Rectal smooth muscle tissue (tissue), 1 donor: ENCODE measurements around the gene ESRRA.

Experiments used
- H3K27ac ChIP-seq: one replicate; pipeline ENCODE4 v1.7.0; 2013; ENCODE audit warnings: low read depth, low read length, inconsistent platforms
- H3K27me3 ChIP-seq: one replicate; pipeline ENCODE4 v1.7.0; 2013; ENCODE audit warnings: low read length; ENCODE audit not compliant: control insufficient read depth, insufficient read depth
- H3K36me3 ChIP-seq: one replicate; pipeline ENCODE4 v1.7.0; 2013; ENCODE audit warnings: low read length; ENCODE audit not compliant: control insufficient read depth, insufficient read depth
- H3K4me1 ChIP-seq: one replicate; pipeline ENCODE4 v1.7.0; 2013; ENCODE audit warnings: low read length; ENCODE audit not compliant: control insufficient read depth, insufficient read depth
- H3K4me3 ChIP-seq: one replicate; pipeline ENCODE4 v1.7.0; 2013; ENCODE audit warnings: low read length
- H3K9ac ChIP-seq: one replicate; pipeline ENCODE4 v1.7.0; 2013; ENCODE audit warnings: low read length

ESRRA gene

GRCh38 chr11:64281957-64282770 is 23.2 kb upstream of the ESRRA start:
- no peak overlapping the region for H3K27ac ChIP-seq
- no peaks in the 10 kb centered on the region for H3K36me3 ChIP-seq
- H3K4me1 ChIP-seq = peaks cover 13% of the 10 kb centered on the region
- H3K9ac ChIP-seq = no peak overlapping the region
- H3K27me3 ChIP-seq = no peaks in the 10 kb centered on the region
- H3K4me3 ChIP-seq = no peak overlapping the region

DNA sequence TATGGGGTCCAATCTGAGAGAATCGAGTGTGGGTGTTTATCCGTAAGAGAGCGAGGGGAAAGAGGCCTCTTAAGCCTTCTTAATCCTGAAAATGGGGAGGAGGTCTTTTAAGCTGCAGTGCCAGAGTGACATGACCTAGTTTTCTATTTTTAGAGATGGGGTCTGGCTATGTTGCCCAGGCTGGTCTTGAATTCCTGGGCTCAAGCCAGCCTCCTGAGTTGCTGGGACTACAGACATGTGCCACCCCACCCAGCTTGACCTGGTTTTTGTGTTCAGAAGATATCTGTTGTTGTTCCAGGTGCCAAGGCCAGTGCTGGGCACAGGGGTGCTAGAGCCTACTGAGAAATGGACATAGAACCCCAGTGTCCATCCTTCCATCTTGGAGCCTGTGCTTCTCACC is 22.2 kb upstream of the ESRRA start:
- H3K36me3 ChIP-seq = peaks cover under 1% of the 10 kb centered on the region
- H3K27me3 ChIP-seq = no peaks in the 10 kb centered on the region
- peaks cover 13% of the 10 kb centered on the region for H3K4me1 ChIP-seq
- no peak overlapping the region for H3K27ac ChIP-seq
- peak overlapping the region; percentile 40 for H3K4me3 ChIP-seq
- H3K9ac ChIP-seq = peak overlapping the region; percentile 2

DNA sequence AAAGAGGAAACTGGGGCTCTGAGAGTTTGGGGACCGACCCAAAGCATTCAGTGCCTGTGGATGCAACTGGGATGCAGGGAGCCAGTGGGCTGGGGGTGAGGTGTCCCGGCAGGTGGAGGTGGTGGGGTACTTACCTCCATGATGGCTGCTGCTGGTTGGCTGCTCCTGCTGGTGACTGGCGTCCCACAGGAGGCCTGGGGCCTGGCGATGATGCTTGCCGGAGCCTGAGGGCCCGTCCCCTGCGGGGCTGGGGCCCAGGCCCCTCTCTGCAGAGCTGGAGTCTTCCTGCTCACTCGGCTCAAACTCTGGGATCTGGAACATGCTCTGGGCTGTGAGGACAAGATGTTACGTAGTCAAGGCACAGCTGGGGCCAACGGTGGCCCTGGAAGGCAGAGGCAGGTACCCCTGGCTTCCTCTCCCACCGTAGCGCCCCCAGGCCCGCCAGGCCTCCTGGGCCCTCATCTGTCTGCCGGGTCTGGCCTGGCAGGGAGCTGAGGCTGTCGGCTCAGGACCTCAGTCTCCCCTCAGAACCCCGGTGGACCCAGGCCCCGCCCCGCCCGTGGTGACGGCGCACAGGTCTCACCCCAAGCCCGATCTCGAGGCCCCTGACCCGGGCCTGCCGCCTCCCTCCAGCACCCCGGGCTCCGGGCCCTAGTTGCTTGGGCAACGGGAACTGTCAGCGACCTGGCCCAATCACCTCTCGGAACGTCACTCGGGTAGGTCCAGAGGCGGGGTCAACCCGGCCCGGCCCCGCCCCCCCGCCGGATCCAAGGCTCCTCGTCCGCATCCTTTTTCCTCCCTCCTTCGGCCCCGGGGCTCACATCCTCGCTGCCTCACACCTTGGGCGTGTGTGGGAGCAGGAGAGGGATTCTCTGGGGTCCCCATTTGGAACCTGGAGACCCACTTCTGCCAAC is 21.0 kb upstream of the ESRRA start, which contains the start of gene BAD:
BAD (minus strand) TSS at position 618 of the 914 bp plus-strand sequence; CDS start at position 321, 297 bp downstream.
- Histone ChIP-seq H3K4me1 (peaks cover 13% of the 10 kb centered on the region), H3K36me3 (peaks cover 2% of the 10 kb centered on the region)

DNA sequence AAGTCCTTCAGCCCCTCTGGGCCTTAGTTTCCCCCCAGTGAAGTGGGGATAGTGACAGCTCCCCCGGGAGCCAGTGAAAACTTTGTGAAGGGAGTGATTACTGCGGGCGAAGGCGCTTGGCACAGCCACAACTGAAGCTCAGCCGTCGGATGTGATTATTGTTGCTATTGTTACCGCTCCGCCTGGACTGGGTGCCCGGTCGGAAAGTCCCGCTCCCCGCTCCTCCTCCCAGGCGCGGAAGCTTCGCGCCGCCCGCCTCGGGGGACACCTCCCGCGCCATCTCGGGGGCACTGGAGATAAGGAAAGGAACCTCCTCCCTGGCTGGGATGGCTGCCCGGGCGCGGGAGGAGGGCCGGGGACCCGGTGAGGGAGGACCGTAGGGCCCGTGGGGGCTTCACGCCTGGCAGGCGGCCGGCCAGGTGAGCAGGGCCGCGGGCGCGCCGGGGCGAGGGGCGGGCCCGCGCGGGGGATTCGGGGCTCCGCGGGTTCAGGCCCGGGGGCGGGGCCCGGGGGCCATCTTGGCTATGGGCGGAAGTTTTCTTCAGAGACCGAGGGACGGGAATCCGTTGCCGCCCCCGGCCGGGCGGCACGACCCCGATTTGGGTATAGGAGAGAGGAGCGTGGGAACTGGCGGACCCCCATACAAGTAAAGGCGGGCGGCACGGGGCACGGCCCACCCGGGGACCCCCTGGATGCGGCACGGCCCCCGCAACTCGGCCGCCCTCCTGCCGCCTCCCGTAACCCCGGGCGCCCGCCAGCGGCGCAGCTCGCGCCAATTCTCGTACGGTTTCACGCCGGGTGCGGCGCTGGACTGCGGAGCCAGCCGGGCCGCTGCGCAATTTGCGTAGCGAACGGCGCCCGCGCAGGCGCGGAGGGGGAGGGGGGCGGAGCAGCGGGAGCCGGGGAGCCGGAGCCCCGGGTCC is 20.1 kb upstream of the ESRRA start, which contains the start of gene GPR137:
GPR137 (plus strand) TSS at position 887 of the 923 bp plus-strand sequence. CDS start 677 bp downstream, outside the sequence.
- Histone ChIP-seq H3K36me3 (peaks cover 2% of the 10 kb centered on the region), H3K27ac (peak within 1 kb of the TSS; percentile 84), H3K27me3 (no peaks in the 10 kb centered on the region), H3K4me1 (peaks cover 13% of the 10 kb centered on the region), H3K4me3 (peak within 1 kb of the TSS; percentile 84), H3K9ac (peak within 1 kb of the TSS; percentile 53)

More for the DNA sequence above, 21.0 kb upstream of the ESRRA start, which contains the start of gene BAD:
- Histone ChIP-seq H3K27me3 (no peaks in the 10 kb centered on the region), H3K4me3 (peak within 1 kb of the TSS; percentile 84), H3K27ac (peak within 1 kb of the TSS; percentile 84), H3K9ac (peak within 1 kb of the TSS; percentile 63)

GRCh38 chr11:64285885-64286800 is 19.2 kb upstream of the ESRRA start:
- Histone ChIP-seq H3K4me1 (peaks cover 13% of the 10 kb centered on the region), H3K27me3 (peaks cover 5% of the 10 kb centered on the region), H3K4me3 (peak overlapping the region; percentile 66), H3K9ac (no peak overlapping the region), H3K27ac (peak overlapping the region; percentile 28), H3K36me3 (peaks cover 2% of the 10 kb centered on the region)

GRCh38 chr11:64286801-64287159 is 18.5 kb upstream of the ESRRA start:
- Histone ChIP-seq H3K27ac (no peak overlapping the region), H3K27me3 (peaks cover 7% of the 10 kb centered on the region), H3K9ac (no peak overlapping the region), H3K36me3 (peaks cover 2% of the 10 kb centered on the region), H3K4me1 (peaks cover 13% of the 10 kb centered on the region), H3K4me3 (no peak overlapping the region)

- no peak overlapping the region for H3K9ac ChIP-seq
- H3K27me3 ChIP-seq = peaks cover 18% of the 10 kb centered on the region
- H3K4me1 ChIP-seq = peaks cover 13% of the 10 kb centered on the region
- H3K4me3 ChIP-seq = no peak overlapping the region
- no peak overlapping the region for H3K27ac ChIP-seq
- peaks cover 2% of the 10 kb centered on the region for H3K36me3 ChIP-seq
Measured at GRCh38 chr11:64287676-64288352, 17.5 kb upstream of the ESRRA start.

GRCh38 chr11:64288353-64288750 is 17.0 kb upstream of the ESRRA start:
- Histone ChIP-seq H3K9ac (no peak overlapping the region), H3K4me3 (no peak overlapping the region), H3K27me3 (peaks cover 22% of the 10 kb centered on the region), H3K27ac (no peak overlapping the region), H3K36me3 (peaks cover 2% of the 10 kb centered on the region), H3K4me1 (peaks cover 11% of the 10 kb centered on the region)

DNA sequence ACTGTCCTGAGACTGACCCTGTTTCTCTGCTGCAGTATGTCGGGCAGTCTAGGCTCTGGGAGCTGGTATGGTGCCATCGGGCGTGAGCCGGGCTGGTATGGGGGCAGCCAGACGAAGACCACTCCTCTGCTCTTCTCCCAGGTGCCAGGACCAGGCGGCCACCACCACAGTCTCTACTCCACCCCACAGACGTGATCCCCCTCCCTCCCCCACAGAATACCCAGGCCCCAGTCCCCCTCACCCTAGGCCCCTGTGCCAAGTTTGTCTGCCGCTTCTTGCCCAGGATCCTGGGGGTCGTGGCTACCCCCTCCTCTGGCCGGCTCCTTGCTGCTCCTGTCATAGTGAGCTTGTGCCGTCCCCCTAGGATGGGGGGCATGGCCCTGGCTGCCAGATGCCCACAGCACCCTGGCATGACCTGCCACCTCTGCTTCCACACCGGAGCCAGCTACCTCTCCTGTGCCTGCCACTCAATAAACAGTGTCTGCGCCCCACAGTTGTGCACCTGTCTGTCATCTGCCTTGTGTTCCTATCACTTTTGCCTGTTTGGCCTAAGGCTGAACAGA is 16.2 kb upstream of the ESRRA start:
- H3K27ac ChIP-seq = no peak overlapping the region
- peaks cover 7% of the 10 kb centered on the region for H3K4me1 ChIP-seq
- H3K27me3 ChIP-seq = peaks cover 25% of the 10 kb centered on the region
- H3K36me3 ChIP-seq = peaks cover 2% of the 10 kb centered on the region
- no peak overlapping the region for H3K9ac ChIP-seq
- no peak overlapping the region for H3K4me3 ChIP-seq

DNA sequence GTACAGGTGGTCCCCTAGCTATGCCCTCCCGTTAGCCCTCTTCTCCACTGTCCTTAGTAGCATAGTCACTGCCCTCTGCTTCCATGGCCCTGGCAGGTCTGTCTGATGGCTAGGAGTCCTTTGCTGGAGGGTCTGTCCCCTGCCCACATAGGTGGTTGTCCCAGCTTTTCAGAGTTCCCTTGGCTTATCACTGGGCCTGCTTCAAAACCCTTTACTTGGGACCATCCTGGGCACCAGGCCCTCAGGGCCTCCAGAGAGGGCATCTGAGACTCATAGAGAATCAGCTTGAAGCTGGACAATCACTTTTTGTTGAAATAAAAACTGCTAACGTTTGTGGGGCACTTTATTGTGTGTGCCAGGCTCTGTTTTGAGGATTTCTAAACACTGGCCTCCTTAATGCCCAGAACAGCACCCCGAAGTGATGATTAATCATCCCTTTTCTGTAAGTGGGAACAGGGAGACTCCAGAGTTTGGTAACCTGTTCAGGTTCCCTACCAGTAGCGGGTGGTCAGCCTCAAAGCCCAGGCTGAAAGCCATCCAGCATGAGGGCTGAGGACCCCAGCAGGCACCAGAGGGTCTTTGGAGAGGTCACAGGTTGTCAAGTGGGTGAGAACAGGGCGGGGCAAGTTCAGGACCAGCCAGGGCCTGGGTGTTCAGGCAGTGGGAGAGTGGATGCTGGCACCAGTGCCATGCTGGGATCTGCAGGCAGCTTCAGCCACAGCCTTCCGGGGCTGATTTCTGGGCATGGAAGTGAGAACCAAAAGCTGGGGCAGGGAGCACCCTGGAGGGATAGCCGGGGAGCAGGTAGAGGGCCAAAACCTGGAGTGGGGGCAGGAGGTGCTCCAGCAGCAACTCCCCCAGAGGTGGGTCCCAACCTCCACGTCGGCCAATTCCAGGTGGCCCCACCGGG is 14.7 kb upstream of the ESRRA start:
- no peak overlapping the region for H3K9ac ChIP-seq
- H3K27ac ChIP-seq = no peak overlapping the region
- H3K27me3 ChIP-seq = peaks cover 25% of the 10 kb centered on the region
- H3K36me3 ChIP-seq = peaks cover 2% of the 10 kb centered on the region
- H3K4me1 ChIP-seq = peaks cover 7% of the 10 kb centered on the region
- H3K4me3 ChIP-seq = no peak overlapping the region
